Caco-2 (cell line): Measurements from ENCODE around the gene TMPRSS6. TPM values are rescaled to one million over a fixed set of nuclear protein-coding genes. Genes with fewer than 3 reads are reported as not detected.

Experiments
- BruUV-seq: library from RNA; stranded (reverse); fragments of 400-500 nt; replicated peaks from 2 replicates; lab custom pipeline; 2021; lab: Mats Ljungman, UMichigan
- CTCF ChIA-PET: fragments of 300-600 bp; sonication (Branson Sonifier 250); formaldehyde crosslinking; loops from one replicate; lab custom pipeline; 2022; ENCODE audit warnings: antibody characterized with exemption; lab: Charles Lee
- POLR2A ChIA-PET: fragments of 300-600 bp; sonication (Branson Sonifier 250); formaldehyde crosslinking; loops from one replicate; lab custom pipeline; 2022; ENCODE audit warnings: antibody characterized with exemption; lab: Charles Lee
- DNase-seq, 2 experiments: peaks; one replicate each; pipeline versions ENCODE4 v3.0.0 to v3.0.0-alpha.2; 2020 to 2022
- H3K27me3 ChIP-seq: replicated peaks from 2 replicates; pipeline ENCODE4 v1.6.0; 2011; ENCODE audit warnings: low read length; ENCODE audit not compliant: control insufficient read depth, insufficient read depth
- H3K36me3 ChIP-seq: 2 replicates; pipeline ENCODE4 v1.5.1; 2011; ENCODE audit warnings: low read length; ENCODE audit not compliant: control insufficient read depth, insufficient read depth
- H3K4me1 ChIP-seq: fragments of 250-450 bp; sonication (Bioruptor Pico); 2 replicates; pipeline ENCODE4 v1.5.1; 2020; ENCODE audit warnings: mild to moderate bottlenecking
- H3K4me3 ChIP-seq: 2 replicates; pipeline ENCODE4 v1.5.1; 2011; ENCODE audit warnings: low read depth, mild to moderate bottlenecking, control low read depth, low read length
- H3K9me3 ChIP-seq: fragments of 250-450 bp; sonication (Bioruptor Pico); 2 replicates; pipeline ENCODE4 v1.5.1; 2020; ENCODE audit warnings: mild to moderate bottlenecking, moderate library complexity
- H3K27ac Mint-ChIP-seq: one replicate; pipeline ENCODE4 v1.8.0; 2022; ENCODE audit warnings: mixed read lengths; ENCODE audit not compliant: unreplicated experiment
- H3K27me3 Mint-ChIP-seq: one replicate; pipeline ENCODE4 v1.8.0; 2022; ENCODE audit warnings: mixed read lengths; ENCODE audit not compliant: insufficient read depth, unreplicated experiment
- H3K36me3 Mint-ChIP-seq: one replicate; pipeline ENCODE4 v1.8.0; 2022; ENCODE audit warnings: mild to moderate bottlenecking, mixed read lengths; ENCODE audit not compliant: insufficient read depth, unreplicated experiment
- H3K4me1 Mint-ChIP-seq: one replicate; pipeline ENCODE4 v1.8.0; 2022; ENCODE audit warnings: low read depth, mixed read lengths; ENCODE audit not compliant: unreplicated experiment
- H3K4me3 Mint-ChIP-seq: one replicate; pipeline ENCODE4 v1.8.0; 2022; ENCODE audit warnings: mild to moderate bottlenecking, moderate library complexity, mixed read lengths; ENCODE audit not compliant: unreplicated experiment
- H3K9me3 Mint-ChIP-seq: one replicate; pipeline ENCODE4 v1.8.0; 2022; ENCODE audit warnings: mixed read lengths; ENCODE audit not compliant: unreplicated experiment
- intact Hi-C: fragments of 100-400 bp; cut with micrococcal nuclease; formaldehyde crosslinking; loops from one replicate; pipeline ENCODE4 v1.10.0; 2022; ENCODE audit not compliant: unreplicated experiment
- total RNA-seq: library from RNA; stranded (reverse); gene quantifications from 2 replicates; pipeline ENCODE4 v1.2.3, GENCODE V29; 2022
- TF ChIP-seq, protein P1 (sequence below), 2 experiments: fragments of 200-600 bp in 1 of 2; IDR thresholded peaks; 1 replicate in 1 of 2; 2 replicates in 1 of 2; pipeline versions ENCODE4 v1.5.1 to v1.8.0; 2011 to 2022; ENCODE audit warnings: antibody characterized with exemption in 1 of 2, control low read depth in 1 of 2, inconsistent platforms in 1 of 2, low read depth in 1 of 2, low read length in 1 of 2, mild to moderate bottlenecking in 1 of 2, moderate library complexity in 1 of 2; ENCODE audit not compliant: insufficient read depth in 1 of 2, severe bottlenecking in 1 of 2, unreplicated experiment in 1 of 2

The TMPRSS6 gene
- total RNA-seq, 1 experiment from 2014 or later = 1.6 TPM

- no TSS peak for BruUV-seq
- Mint-ChIP-seq H3K27ac (no peak overlapping the region), H3K4me3 (no peak overlapping the region), H3K9me3 (no peaks in the 10 kb centered on the region), H3K4me1 (peaks cover 13% of the 10 kb centered on the region), H3K27me3 (no peaks in the 10 kb centered on the region), H3K36me3 (no peaks in the 10 kb centered on the region)
- TF ChIP-seq, protein P1, sequence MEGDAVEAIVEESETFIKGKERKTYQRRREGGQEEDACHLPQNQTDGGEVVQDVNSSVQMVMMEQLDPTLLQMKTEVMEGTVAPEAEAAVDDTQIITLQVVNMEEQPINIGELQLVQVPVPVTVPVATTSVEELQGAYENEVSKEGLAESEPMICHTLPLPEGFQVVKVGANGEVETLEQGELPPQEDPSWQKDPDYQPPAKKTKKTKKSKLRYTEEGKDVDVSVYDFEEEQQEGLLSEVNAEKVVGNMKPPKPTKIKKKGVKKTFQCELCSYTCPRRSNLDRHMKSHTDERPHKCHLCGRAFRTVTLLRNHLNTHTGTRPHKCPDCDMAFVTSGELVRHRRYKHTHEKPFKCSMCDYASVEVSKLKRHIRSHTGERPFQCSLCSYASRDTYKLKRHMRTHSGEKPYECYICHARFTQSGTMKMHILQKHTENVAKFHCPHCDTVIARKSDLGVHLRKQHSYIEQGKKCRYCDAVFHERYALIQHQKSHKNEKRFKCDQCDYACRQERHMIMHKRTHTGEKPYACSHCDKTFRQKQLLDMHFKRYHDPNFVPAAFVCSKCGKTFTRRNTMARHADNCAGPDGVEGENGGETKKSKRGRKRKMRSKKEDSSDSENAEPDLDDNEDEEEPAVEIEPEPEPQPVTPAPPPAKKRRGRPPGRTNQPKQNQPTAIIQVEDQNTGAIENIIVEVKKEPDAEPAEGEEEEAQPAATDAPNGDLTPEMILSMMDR (IDR thresholded peaks at IDR 0.05; ENCODE audit: insufficient read depth in 1 of 2, low read depth in 1 of 2, low read length in 1 of 2, severe bottlenecking in 1 of 2, unreplicated experiment in 1 of 2) = no peak
- ChIA-PET POLR2A (no interaction called here), CTCF (interaction anchor here (0.6 to 1.2 kb wide), 3 partner anchors 28 to 154 kb away, joined by 3 to 10 read pairs (median 3); partner anchors contain the start of genes MPST and TST)
- intact Hi-C loops = no loop called here
- Histone ChIP-seq H3K4me1 (peaks cover 26% of the 10 kb centered on the region), H3K4me3 (no peak overlapping the region), H3K27me3 (no peaks in the 10 kb centered on the region), H3K9me3 (no peaks in the 10 kb centered on the region), H3K36me3 (no peaks in the 10 kb centered on the region)
- no peak for DNase-seq
These were observed 62.5 kb downstream of the TMPRSS6 start for GRCh38 chr22:37047006-37047405.

GRCh38 chr22:37046589-37046988, 62.9 kb downstream of the TMPRSS6 start:
- H3K4me3 Mint-ChIP-seq = no peak overlapping the region
- H3K27me3 ChIP-seq = no peaks in the 10 kb centered on the region
- no peak overlapping the region for H3K27ac Mint-ChIP-seq
- no peak for DNase-seq
- POLR2A ChIA-PET = interaction anchor here (0.5 kb wide), 1 partner anchor 63 kb away, joined by 10 read pairs; no protein-coding TSS in a partner anchor
- no peaks in the 10 kb centered on the region for H3K9me3 ChIP-seq
- no peaks in the 10 kb centered on the region for H3K36me3 Mint-ChIP-seq
- H3K4me3 ChIP-seq = no peak overlapping the region
- H3K4me1 ChIP-seq = peaks cover 26% of the 10 kb centered on the region
- H3K9me3 Mint-ChIP-seq = no peaks in the 10 kb centered on the region
- no TSS peak for BruUV-seq
- peaks cover 13% of the 10 kb centered on the region for H3K4me1 Mint-ChIP-seq
- TF ChIP-seq, protein P1 (IDR thresholded peaks at IDR 0.05; ENCODE audit: insufficient read depth in 1 of 2, low read depth in 1 of 2, low read length in 1 of 2, severe bottlenecking in 1 of 2, unreplicated experiment in 1 of 2) = no peak
- intact Hi-C loops = no loop called here
- CTCF ChIA-PET = interaction anchor here (0.6 to 1.2 kb wide), 4 partner anchors 14 to 154 kb away, joined by 3 to 10 read pairs (median 5); partner anchors contain the start of genes MPST and TST
- no peaks in the 10 kb centered on the region for H3K27me3 Mint-ChIP-seq
- no peaks in the 10 kb centered on the region for H3K36me3 ChIP-seq

DNA sequence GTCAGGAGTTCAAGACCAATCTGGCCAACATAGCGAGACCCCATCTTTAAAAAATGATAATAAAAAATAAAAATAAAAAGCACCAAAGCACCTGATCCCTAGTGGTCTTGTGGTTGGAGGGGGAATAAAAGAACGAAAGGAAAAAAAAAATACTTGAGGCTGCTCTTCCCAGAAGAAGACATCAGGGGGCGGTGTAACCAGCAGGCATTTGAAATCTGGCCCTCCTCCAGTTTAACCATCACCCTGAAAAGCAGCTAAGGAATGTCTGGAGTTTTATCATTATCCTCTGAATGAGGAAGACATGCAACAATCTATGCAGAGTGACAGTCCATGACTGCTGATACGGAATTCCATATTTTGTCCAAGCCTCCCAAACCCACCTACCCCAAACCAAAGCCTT, 63.6 kb downstream of the TMPRSS6 start:
- POLR2A ChIA-PET = interaction anchor here (0.5 kb wide), 1 partner anchor 64 kb away, joined by 10 read pairs; no protein-coding TSS in a partner anchor
- H3K27me3 ChIP-seq = no peaks in the 10 kb centered on the region
- Mint-ChIP-seq H3K4me3 (no peak overlapping the region), H3K27ac (no peak overlapping the region), H3K36me3 (no peaks in the 10 kb centered on the region), H3K27me3 (no peaks in the 10 kb centered on the region), H3K9me3 (no peaks in the 10 kb centered on the region), H3K4me1 (peaks cover 14% of the 10 kb centered on the region)
- H3K36me3 ChIP-seq = no peaks in the 10 kb centered on the region
- no TSS peak for BruUV-seq
- TF ChIP-seq, protein P1 (IDR thresholded peaks at IDR 0.05; ENCODE audit: insufficient read depth in 1 of 2, low read depth in 1 of 2, low read length in 1 of 2, severe bottlenecking in 1 of 2, unreplicated experiment in 1 of 2) = peak; percentile 3 to 29
- H3K4me1 ChIP-seq = peaks cover 26% of the 10 kb centered on the region
- no peak overlapping the region for H3K4me3 ChIP-seq
- CTCF ChIA-PET = interaction anchor here (0.7 to 1.2 kb wide), 3 partner anchors 14 to 155 kb away, joined by 3 to 10 read pairs (median 7); partner anchors contain the start of genes MPST and TST
- intact Hi-C loops = no loop called here
- no peaks in the 10 kb centered on the region for H3K9me3 ChIP-seq
- no peak for DNase-seq
